H1 (cell line): ENCODE data around the gene CIB4. TPM values are rescaled to one million over a fixed set of nuclear protein-coding genes. Genes with fewer than 3 reads are reported as not detected.

ENCODE experiments used
- CTCF ChIA-PET: fragments of 300-600 bp; sonication (Branson Sonifier 250); formaldehyde crosslinking; loops from one replicate; lab custom pipeline; 2021; ENCODE audit not compliant: partially characterized antibody; lab: Charles Lee
- POLR2A ChIA-PET: fragments of 300-600 bp; sonication (Branson Sonifier 250); formaldehyde crosslinking; loops from one replicate; lab custom pipeline; 2021; ENCODE audit warnings: inconsistent platforms; ENCODE audit not compliant: partially characterized antibody; lab: Charles Lee
- DNase-seq, 2 experiments: peaks; one replicate each; pipeline versions ENCODE4 v3.0.0 to v3.0.0-alpha.2; 2010 to 2022; ENCODE audit warnings: low spot score in 2 of 2, low read depth in 1 of 2, mixed read lengths in 1 of 2
- FAIRE-seq: peaks from 2 replicates; lab custom pipeline; 2011; peaks lifted over from hg19 to GRCh38; lab: Jason Lieb, UNC
- H2AFZ ChIP-seq: 2 replicates; pipeline ENCODE4 v1.8.1; 2012; ENCODE audit warnings: low read length, inconsistent platforms
- H2AK5ac ChIP-seq: 2 replicates; pipeline ENCODE4 v1.6.1; 2013; ENCODE audit warnings: low read depth, low read length
- H2BK120ac ChIP-seq: replicated peaks from 2 replicates; pipeline ENCODE3; 2013; ENCODE audit warnings: low read depth, low read length, inconsistent platforms
- H2BK12ac ChIP-seq: 2 replicates; pipeline ENCODE4 v1.6.1; 2013; ENCODE audit warnings: low read depth, low read length
- H2BK15ac ChIP-seq: 2 replicates; pipeline ENCODE4 v1.6.1; 2013; ENCODE audit warnings: low read length
- H2BK20ac ChIP-seq: 2 replicates; pipeline ENCODE4 v1.6.1; 2013; ENCODE audit warnings: low read length
- H2BK5ac ChIP-seq: 2 replicates; pipeline ENCODE4 v1.6.1; 2013; ENCODE audit warnings: low read depth, low read length
- H3K14ac ChIP-seq: 2 replicates; pipeline ENCODE4 v1.6.1; 2013; ENCODE audit warnings: inconsistent platforms; ENCODE audit not compliant: insufficient read length
- H3K18ac ChIP-seq: 2 replicates; pipeline ENCODE4 v1.6.1; 2013; ENCODE audit warnings: low read length; ENCODE audit errors: extremely low read depth
- H3K23ac ChIP-seq: 2 replicates; pipeline ENCODE4 v1.6.1; 2013; ENCODE audit warnings: inconsistent platforms; ENCODE audit not compliant: insufficient read length
- H3K23me2 ChIP-seq: 2 replicates; pipeline ENCODE4 v1.6.1; 2013; ENCODE audit warnings: low read depth, low read length
- H3K27ac ChIP-seq: 2 replicates; pipeline ENCODE4 v1.6.1; 2011; ENCODE audit warnings: low read depth, low read length, inconsistent platforms
- H3K27me3 ChIP-seq, 4 experiments: replicated peaks in 1 of 4; 1 replicate in 1 of 4; 2 replicates in 3 of 4; pipeline versions ENCODE4 v1.6.1 to v1.8.1; 2011 to 2013; ENCODE audit warnings: low read length in 3 of 4, mild to moderate bottlenecking in 3 of 4, inconsistent platforms in 2 of 4, mixed read lengths in 2 of 4, moderate library complexity in 1 of 4; ENCODE audit not compliant: control insufficient read depth in 3 of 4, insufficient read depth in 3 of 4; ENCODE audit errors: extremely low read depth in 1 of 4
- H3K36me3 ChIP-seq, 4 experiments: 2 replicates each; pipeline versions ENCODE4 v1.6.1 to v1.8.1; 2011 to 2013; ENCODE audit warnings: mild to moderate bottlenecking in 4 of 4, low read length in 3 of 4, moderate library complexity in 2 of 4, control low read depth in 1 of 4, inconsistent platforms in 1 of 4; ENCODE audit not compliant: insufficient read depth in 4 of 4, control insufficient read depth in 2 of 4
- H3K4ac ChIP-seq: replicated peaks from 2 replicates; pipeline ENCODE3; 2013; ENCODE audit warnings: low read length, low read depth, mixed read lengths, inconsistent platforms; ENCODE audit not compliant: insufficient read length
- H3K4me1 ChIP-seq, 4 experiments: replicated peaks in 1 of 4; 1 replicate in 1 of 4; 2 replicates in 3 of 4; pipeline versions ENCODE4 v1.6.1 to v1.8.1; 2011 to 2013; ENCODE audit warnings: low read length in 3 of 4, inconsistent platforms in 2 of 4, mixed read lengths in 1 of 4; ENCODE audit not compliant: insufficient read depth in 4 of 4, control insufficient read depth in 3 of 4
- H3K4me2 ChIP-seq, 2 experiments: 2 replicates each; pipeline versions ENCODE4 v1.6.1 to v1.8.1; 2011 to 2013; ENCODE audit warnings: low read depth in 2 of 2, low read length in 2 of 2, control low read depth in 1 of 2, inconsistent platforms in 1 of 2, mild to moderate bottlenecking in 1 of 2; ENCODE audit not compliant: insufficient read depth in 1 of 2
- H3K4me3 ChIP-seq, 4 experiments: fragments of 200-600, 300-600 bp in 1 of 4; sonication (generic), shearing (Covaris generic), sonication (Bioruptor Twin) in 1 of 4; 2 replicates each; pipeline versions ENCODE4 v1.5.1 to v1.8.1; 2011 to 2016; ENCODE audit warnings: low read length in 4 of 4, low read depth in 3 of 4, control low read depth in 2 of 4, inconsistent platforms in 2 of 4, mild to moderate bottlenecking in 2 of 4, mixed read lengths in 1 of 4, moderate library complexity in 1 of 4; ENCODE audit not compliant: insufficient read depth in 2 of 4; ENCODE audit errors: extremely low read depth in 1 of 4
- H3K56ac ChIP-seq: replicated peaks from 2 replicates; pipeline ENCODE3; 2013; ENCODE audit warnings: low read depth, mild to moderate bottlenecking, mixed read lengths, low read length, inconsistent platforms; ENCODE audit not compliant: insufficient read length
- H3K79me1 ChIP-seq: 2 replicates; pipeline ENCODE4 v1.6.1; 2013; ENCODE audit warnings: low read depth, low read length, control low read depth
- H3K79me2 ChIP-seq, 2 experiments: 2 replicates each; pipeline versions ENCODE4 v1.6.1 to v1.8.1; 2012 to 2013; ENCODE audit warnings: low read length in 2 of 2, mild to moderate bottlenecking in 2 of 2, inconsistent platforms in 1 of 2; ENCODE audit not compliant: insufficient read depth in 2 of 2, control insufficient read depth in 1 of 2
- H3K9ac ChIP-seq, 4 experiments: replicated peaks in 1 of 4; 1 replicate in 1 of 4; 2 replicates in 3 of 4; pipeline versions ENCODE4 v1.6.1 to v1.8.1; 2011 to 2013; ENCODE audit warnings: low read depth in 3 of 4, low read length in 3 of 4, control low read depth in 2 of 4, mild to moderate bottlenecking in 2 of 4, moderate library complexity in 2 of 4, inconsistent platforms in 1 of 4; ENCODE audit errors: extremely low read depth in 1 of 4
- H3K9me3 ChIP-seq, 2 experiments: 2 replicates each; pipeline versions ENCODE4 v1.6.1 to v1.8.1; 2012 to 2013; ENCODE audit warnings: mild to moderate bottlenecking in 2 of 2, moderate library complexity in 2 of 2, control low read depth in 1 of 2, inconsistent platforms in 1 of 2, low read depth in 1 of 2, low read length in 1 of 2, mixed read lengths in 1 of 2; ENCODE audit not compliant: insufficient read depth in 2 of 2
- H4K20me1 ChIP-seq, 2 experiments: replicated peaks in 1 of 2; 2 replicates each; pipeline versions ENCODE3 to v1.8.1; 2011 to 2013; ENCODE audit warnings: inconsistent platforms in 2 of 2, low read length in 2 of 2, mild to moderate bottlenecking in 1 of 2; ENCODE audit not compliant: insufficient read depth in 2 of 2, control insufficient read depth in 1 of 2
- H4K5ac ChIP-seq: 2 replicates; pipeline ENCODE4 v1.6.1; 2013; ENCODE audit warnings: low read length, low read depth, mixed read lengths, inconsistent platforms; ENCODE audit not compliant: insufficient read length
- H4K8ac ChIP-seq: 2 replicates; pipeline ENCODE4 v1.8.0; 2013; ENCODE audit warnings: mild to moderate bottlenecking, moderate library complexity, low read length, inconsistent platforms; ENCODE audit not compliant: insufficient read depth; ENCODE audit errors: extremely low read depth
- H4K91ac ChIP-seq: replicated peaks from 2 replicates; pipeline ENCODE3; 2013; ENCODE audit warnings: low read length, mixed read lengths, inconsistent platforms; ENCODE audit not compliant: insufficient read length
- BCL11A ChIP-seq, 2 experiments: IDR thresholded peaks; one replicate each; pipeline ENCODE4 v1.6.1; 2011; ENCODE audit warnings: low read depth in 2 of 2, low read length in 2 of 2, mild to moderate bottlenecking in 2 of 2
- EGR1 ChIP-seq: IDR thresholded peaks from 2 replicates; pipeline ENCODE4 v1.6.1; 2011; ENCODE audit warnings: low read depth, low read length, borderline replicate concordance
- SP1 ChIP-seq: IDR thresholded peaks from 2 replicates; pipeline ENCODE4 v1.6.1; 2011; ENCODE audit warnings: low read depth, low read length
- SRF ChIP-seq: IDR thresholded peaks from 2 replicates; pipeline ENCODE4 v1.6.1; 2011; ENCODE audit warnings: mild to moderate bottlenecking, low read depth, low read length, moderate library complexity
- TAF1 ChIP-seq: IDR thresholded peaks from 2 replicates; pipeline ENCODE4 v1.6.1; 2011; ENCODE audit warnings: mild to moderate bottlenecking, low read depth, low read length
- ZNF274 ChIP-seq: IDR thresholded peaks from 2 replicates; pipeline ENCODE4 v1.7.0; 2012; ENCODE audit warnings: low read length, borderline replicate concordance; ENCODE audit errors: extremely low read depth
- WGBS, 2 experiments: shearing (Covaris generic) in 1 of 2; methylation state at CpG; one replicate each; pipeline versions ENCODE4 v1.1.6 to v1.1.7; 2013 to 2015; ENCODE audit warnings: low lambda C conversion rate in 2 of 2, mixed read lengths in 2 of 2, inconsistent platforms in 1 of 2, low coverage in 1 of 2, missing lambda C conversion rate in 1 of 2; ENCODE audit not compliant: insufficient replicate concordance in 2 of 2, insufficient coverage in 1 of 2, insufficient read length in 1 of 2; ENCODE audit errors: extremely low coverage in 1 of 2, missing lambda C conversion rate in 1 of 2; 5-methylcytosine and 5-hydroxymethylcytosine counted together
- polyA plus RNA-seq, 7 experiments: library from polyadenylated mRNA; depleted of rRNA in 3 of 7; stranded (reverse) in 5 of 7; unstranded in 2 of 7; fragments of >200 nt in 5 of 7; fragments of 200-250 nt in 2 of 7; gene quantifications; 1 replicate in 5 of 7; 2 replicates in 1 of 7; 4 replicates in 1 of 7; pipeline versions ENCODE4 v1.2.1 to v1.2.3, GENCODE V29; 2011 to 2013; ENCODE audit warnings: missing spikeins in 2 of 7, mixed read lengths in 2 of 7
- total RNA-seq: library from RNA; stranded (reverse); fragmentation: NEBNext Ultra II Directional; extraction: Animal tissue kit (Norgen Biotek cat#: 25700); gene quantifications from 2 replicates; pipeline ENCODE4 v1.2.1, GENCODE V29; 2021

The CIB4 gene
- total and polyA plus RNA-seq, 2 of the 8 experiments (the other 6 are each of a cell fraction or from before 2014, with no cell fraction given), result not detected

- Histone ChIP-seq H3K4me2 (no peak overlapping the region), H4K20me1 (no peaks in the 10 kb centered on the region), H3K4ac (no peak overlapping the region), H3K23ac (no peak overlapping the region), H2AK5ac (no peak overlapping the region), H2BK15ac (no peak overlapping the region), H3K27ac (no peak overlapping the region), H2BK5ac (no peak overlapping the region), H3K9me3 (no peaks in the 10 kb centered on the region), H4K8ac (no peak overlapping the region), H3K79me2 (no peaks in the 10 kb centered on the region), H2BK120ac (no peak overlapping the region), H3K27me3 (no peaks in the 10 kb centered on the region; a peak in 1 of 7 replicates), H4K5ac (no peak overlapping the region), H3K36me3 (no peaks in the 10 kb centered on the region), H2BK12ac (0 out of 2 replicates have a peak overlapping the region, but pooled peaks have one; percentile 27), H4K91ac (no peak overlapping the region), H2BK20ac (no peak overlapping the region), H3K79me1 (no peaks in the 10 kb centered on the region), H3K4me1 (no peaks in the 10 kb centered on the region; a peak in 2 of 7 replicates), H2AFZ (no peak overlapping the region), H3K4me3 (no peak overlapping the region), H3K9ac (no peak overlapping the region), H3K18ac (no peak overlapping the region), H3K23me2 (no peaks in the 10 kb centered on the region), H3K14ac (no peak overlapping the region), H3K56ac (no peak overlapping the region)
- 87% methylated on average over 19 of the region's 19 CpGs; no CpG with 5 or more reads in 1 of the 2 experiments for WGBS, 2 experiments
- no peak for DNase-seq
- TF ChIP-seq TAF1, result no peak
- TF ChIP-seq SRF, result no peak
- no peak for TF ChIP-seq BCL11A (IDR thresholded peaks at IDR 0.05; ENCODE audit: low read depth in 2 of 2, low read length in 2 of 2)
- TF ChIP-seq EGR1, result no peak
- no peak for TF ChIP-seq SP1
- no peak for TF ChIP-seq ZNF274
- FAIRE-seq, result no peak
- CTCF ChIA-PET, result interaction anchor here (1.0 to 2.9 kb wide), 5 partner anchors 10 to 122 kb away, joined by 3 to 17 read pairs (median 5); no protein-coding TSS in a partner anchor
- POLR2A ChIA-PET, result no interaction called here
Observed at GRCh38 chr2:26623541-26624495, 17.3 kb downstream of the CIB4 start.
